Breast epithelium (tissue), 4 donors: ENCODE measurements around the gene TMEM271. TPM values are rescaled to one million over a fixed set of nuclear protein-coding genes. Genes with fewer than 3 reads are reported as not detected.

Experiments used
- DNase-seq, 2 donors: peaks; one replicate each; pipeline ENCODE4 v3.0.0-alpha.2; 2019; ENCODE audit warnings: low spot score in 2 of 2
- H3K27ac ChIP-seq, 2 donors: fragments of 200-600 bp; sonication (generic) in 1 of 2; one replicate each; pipeline ENCODE4 v1.5.1; 2016 to 2019; ENCODE audit warnings: mild to moderate bottlenecking in 1 of 2
- H3K27me3 ChIP-seq, 2 donors: fragments of 200-600 bp; sonication (generic) in 1 of 2; one replicate each; pipeline versions ENCODE4 v1.5.1 to v1.6.0; 2017 to 2019; ENCODE audit warnings: control low read depth in 1 of 2, mild to moderate bottlenecking in 1 of 2
- H3K36me3 ChIP-seq: fragments of 200-600 bp; one replicate; pipeline ENCODE4 v1.5.1; 2019
- H3K4me1 ChIP-seq, 2 donors: fragments of 200-600 bp; sonication (generic); one replicate each; pipeline ENCODE4 v1.5.1; 2016 to 2019; ENCODE audit warnings: control low read depth in 1 of 2
- H3K4me3 ChIP-seq, 3 donors: fragments of 200-600 bp; sonication (generic); 1 replicate in 2 of 3; 2 replicates in 1 of 3; pipeline ENCODE4 v1.5.1; 2016 to 2019; ENCODE audit warnings: mild to moderate bottlenecking in 3 of 3, moderate library complexity in 2 of 3
- H3K9me3 ChIP-seq, 2 donors: fragments of 200-600 bp; sonication (generic) in 1 of 2; one replicate each; pipeline ENCODE4 v1.5.1; 2016 to 2019; ENCODE audit warnings: control low read depth in 1 of 2
- POLR2A ChIP-seq: fragments of 450-650 bp; IDR thresholded peaks from one replicate; pipeline ENCODE4 v1.6.1; 2016; ENCODE audit warnings: antibody characterized with exemption, mild to moderate bottlenecking, moderate library complexity
- POLR2AphosphoS5 ChIP-seq, 3 donors: sonication (generic); formaldehyde crosslinking; IDR thresholded peaks; one replicate each; pipeline ENCODE4 v1.6.1; 2017; ENCODE audit warnings: antibody characterized with exemption in 3 of 3
- intact Hi-C: fragments of 100-400 bp; cut with DNase I; formaldehyde crosslinking; loops from one replicate; pipeline ENCODE4 v1.15.1; 2023; ENCODE audit warnings: low total_unique reads
- total RNA-seq, 3 donors: library from RNA; depleted of rRNA; stranded (reverse); fragments of >200 nt; gene quantifications; one replicate each; pipeline ENCODE4 v1.1.0, GENCODE V29; 2016
- TF ChIP-seq, protein P1 (sequence below), 3 donors: fragments of 450-650 bp; IDR thresholded peaks; one replicate each; pipeline ENCODE4 v1.5.1; 2016 to 2017; ENCODE audit warnings: antibody characterized with exemption in 3 of 3, mild to moderate bottlenecking in 3 of 3, moderate library complexity in 3 of 3

Gene TMEM271
- total RNA-seq, 3 donors from 2014 or later, result not detected

DNA sequence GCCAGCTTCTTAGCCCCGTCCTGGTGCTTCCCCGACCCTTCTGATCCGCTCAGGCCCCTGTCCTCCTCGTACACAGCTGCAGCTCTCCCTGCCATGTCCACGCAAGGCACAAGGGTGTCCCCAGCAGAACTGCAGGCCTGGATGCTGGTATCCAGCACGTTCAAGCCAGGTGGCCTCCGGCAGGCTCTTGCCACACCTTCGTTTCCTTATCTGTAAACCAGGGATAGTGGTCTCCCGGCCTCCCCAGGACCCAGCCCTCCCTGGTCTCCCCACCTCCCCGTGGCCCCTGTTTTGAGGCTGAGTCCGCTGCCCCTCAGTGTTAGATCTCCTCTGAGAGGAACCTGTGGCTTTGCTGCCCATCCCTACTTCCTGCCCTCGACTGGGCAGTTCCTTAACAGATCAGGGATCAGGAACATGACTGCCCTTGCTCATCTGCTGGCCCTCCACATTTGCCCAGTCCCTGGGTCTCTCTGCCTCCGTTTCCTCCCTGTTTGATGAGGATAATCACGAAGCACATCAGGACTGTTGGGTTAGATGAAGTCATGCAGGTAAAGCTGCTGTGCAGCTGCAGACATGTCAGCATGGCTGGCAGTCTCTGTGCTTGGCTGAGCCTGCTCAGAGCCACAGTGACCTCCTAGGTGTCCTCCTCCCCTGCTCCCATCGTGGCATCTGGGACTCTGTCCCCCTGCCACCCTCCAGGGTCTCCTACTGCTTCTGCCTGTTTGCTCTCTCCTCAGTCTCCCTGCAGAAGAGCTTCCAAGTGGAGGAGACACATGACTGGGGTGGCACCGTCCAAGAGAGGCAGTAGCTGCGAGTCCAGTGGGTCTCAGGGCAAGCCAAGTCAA is 44.2 kb downstream of the TMEM271 start:
- no peaks in the 10 kb centered on the region for H3K9me3 ChIP-seq
- TF ChIP-seq, protein P1, sequence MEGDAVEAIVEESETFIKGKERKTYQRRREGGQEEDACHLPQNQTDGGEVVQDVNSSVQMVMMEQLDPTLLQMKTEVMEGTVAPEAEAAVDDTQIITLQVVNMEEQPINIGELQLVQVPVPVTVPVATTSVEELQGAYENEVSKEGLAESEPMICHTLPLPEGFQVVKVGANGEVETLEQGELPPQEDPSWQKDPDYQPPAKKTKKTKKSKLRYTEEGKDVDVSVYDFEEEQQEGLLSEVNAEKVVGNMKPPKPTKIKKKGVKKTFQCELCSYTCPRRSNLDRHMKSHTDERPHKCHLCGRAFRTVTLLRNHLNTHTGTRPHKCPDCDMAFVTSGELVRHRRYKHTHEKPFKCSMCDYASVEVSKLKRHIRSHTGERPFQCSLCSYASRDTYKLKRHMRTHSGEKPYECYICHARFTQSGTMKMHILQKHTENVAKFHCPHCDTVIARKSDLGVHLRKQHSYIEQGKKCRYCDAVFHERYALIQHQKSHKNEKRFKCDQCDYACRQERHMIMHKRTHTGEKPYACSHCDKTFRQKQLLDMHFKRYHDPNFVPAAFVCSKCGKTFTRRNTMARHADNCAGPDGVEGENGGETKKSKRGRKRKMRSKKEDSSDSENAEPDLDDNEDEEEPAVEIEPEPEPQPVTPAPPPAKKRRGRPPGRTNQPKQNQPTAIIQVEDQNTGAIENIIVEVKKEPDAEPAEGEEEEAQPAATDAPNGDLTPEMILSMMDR (IDR thresholded peaks at IDR 0.05), result no peak
- TF ChIP-seq POLR2A, result no peak
- TF ChIP-seq POLR2AphosphoS5 (IDR thresholded peaks at IDR 0.05), result no peak
- no peak overlapping the region for H3K27ac ChIP-seq
- intact Hi-C loops, result loop anchor here (5.0 kb wide), 1 partner anchor 1265 kb away; no protein-coding TSS in a partner anchor
- peaks cover 8% of the 10 kb centered on the region for H3K36me3 ChIP-seq
- no peaks in the 10 kb centered on the region for H3K4me1 ChIP-seq
- no peak for DNase-seq
- H3K4me3 ChIP-seq, result no peak overlapping the region
- no peaks in the 10 kb centered on the region for H3K27me3 ChIP-seq

DNA sequence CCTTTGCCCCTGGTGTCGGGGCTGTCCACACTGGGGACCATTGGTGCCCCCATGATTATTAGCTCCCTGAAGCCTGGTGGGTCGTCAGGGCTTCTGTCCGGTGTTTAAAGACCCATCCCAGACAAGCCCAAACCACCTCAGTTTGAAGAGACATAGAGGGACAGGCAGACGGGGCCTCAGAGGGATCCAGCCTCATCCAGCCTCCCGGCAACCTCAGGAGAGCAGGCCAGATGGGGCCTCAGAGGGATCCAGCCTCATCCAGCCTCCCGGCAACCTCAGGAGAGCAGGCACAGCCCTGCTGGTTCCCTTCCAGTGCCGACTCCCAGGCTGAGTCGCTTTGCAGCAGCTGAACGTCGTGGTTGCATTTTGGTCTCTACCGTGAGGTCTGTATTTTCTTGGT is 45.0 kb downstream of the TMEM271 start:
- Histone ChIP-seq H3K36me3 (peaks cover 1% of the 10 kb centered on the region), H3K27ac (no peak overlapping the region), H3K9me3 (no peaks in the 10 kb centered on the region), H3K27me3 (no peaks in the 10 kb centered on the region), H3K4me3 (no peak overlapping the region), H3K4me1 (no peaks in the 10 kb centered on the region)
- no peak for TF ChIP-seq POLR2A
- TF ChIP-seq, protein P1 (IDR thresholded peaks at IDR 0.05), result no peak
- DNase-seq, result no peak
- intact Hi-C loops, result loop anchor here (5.0 kb wide), 1 partner anchor 1266 kb away; no protein-coding TSS in a partner anchor

DNA sequence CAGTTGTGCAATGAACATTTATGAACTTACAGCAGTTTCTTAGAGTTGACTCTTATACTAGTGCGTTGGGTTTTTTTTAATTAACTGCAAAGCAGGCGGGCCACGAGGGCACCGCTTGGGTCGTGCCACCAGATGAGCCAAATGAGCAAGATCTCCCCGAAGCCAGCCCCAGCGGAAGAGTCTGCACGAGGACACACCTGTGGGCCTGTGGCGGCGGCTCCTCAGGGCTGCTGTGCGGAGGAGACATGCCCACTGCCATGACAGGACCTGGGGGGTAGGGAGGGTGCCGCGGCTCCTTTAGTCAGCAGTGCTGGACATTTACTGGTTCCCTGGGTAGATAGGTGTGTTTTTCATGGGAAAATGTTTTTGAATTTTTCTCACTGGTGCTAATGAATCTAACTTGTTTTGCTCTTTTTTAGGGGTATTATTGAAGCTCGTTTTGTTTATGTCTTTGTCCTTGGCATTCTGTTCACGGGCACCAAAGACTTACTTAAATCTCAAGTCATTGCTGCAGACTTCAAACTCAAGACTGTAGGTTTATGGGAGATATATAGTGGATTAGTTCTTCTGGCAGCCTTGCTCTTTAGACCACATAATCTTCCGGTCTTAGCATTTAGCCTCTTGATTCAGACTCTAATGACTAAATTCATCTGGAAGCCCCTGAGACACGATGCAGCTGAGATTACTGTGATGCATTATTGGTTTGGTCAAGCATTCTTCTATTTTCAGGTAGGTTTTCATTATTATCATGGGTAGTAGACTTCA is 45.9 kb downstream of the TMEM271 start:
- Histone ChIP-seq H3K36me3 (no peaks in the 10 kb centered on the region), H3K4me1 (no peaks in the 10 kb centered on the region)
- DNase-seq, result no peak

DNA sequence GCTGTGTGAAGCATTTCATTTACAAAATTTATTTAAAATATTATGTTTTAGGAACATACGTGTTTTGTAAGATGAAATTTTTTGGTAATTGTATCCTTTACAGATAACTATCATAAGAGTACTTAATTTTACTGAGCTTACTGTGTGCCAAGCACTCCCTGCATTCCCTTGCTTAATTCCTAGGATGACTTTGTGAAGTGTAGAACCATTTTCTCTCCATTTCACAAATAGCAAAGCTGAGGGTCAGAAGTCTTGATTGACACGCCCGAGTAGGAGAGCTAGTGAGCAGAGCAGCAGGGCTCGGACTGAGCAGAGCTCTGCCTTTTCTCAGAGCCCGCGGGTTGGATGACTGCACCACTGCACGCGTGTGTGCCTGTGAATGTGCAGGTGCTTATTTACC is 46.5 kb downstream of the TMEM271 start:
- no peaks in the 10 kb centered on the region for H3K9me3 ChIP-seq
- DNase-seq, result no peak
- no peaks in the 10 kb centered on the region for H3K27me3 ChIP-seq
- no peaks in the 10 kb centered on the region for H3K4me1 ChIP-seq
- intact Hi-C loops, result no loop called here
- no peak for TF ChIP-seq POLR2AphosphoS5 (IDR thresholded peaks at IDR 0.05)
- TF ChIP-seq POLR2A, result no peak
- TF ChIP-seq, protein P1 (IDR thresholded peaks at IDR 0.05), result no peak
- H3K4me3 ChIP-seq, result no peak overlapping the region
- no peaks in the 10 kb centered on the region for H3K36me3 ChIP-seq
- H3K27ac ChIP-seq, result no peak overlapping the region

More for the DNA sequence above, 45.9 kb downstream of the TMEM271 start:
- no peaks in the 10 kb centered on the region for H3K27me3 ChIP-seq
- intact Hi-C loops, result loop anchor here (5.0 kb wide), 1 partner anchor 1267 kb away; no protein-coding TSS in a partner anchor
- TF ChIP-seq, protein P1 (IDR thresholded peaks at IDR 0.05), result no peak
- TF ChIP-seq POLR2AphosphoS5 (IDR thresholded peaks at IDR 0.05) (no peak), POLR2A (no peak)
- no peak overlapping the region for H3K27ac ChIP-seq
- H3K4me3 ChIP-seq, result no peak overlapping the region
- H3K9me3 ChIP-seq, result no peaks in the 10 kb centered on the region

DNA sequence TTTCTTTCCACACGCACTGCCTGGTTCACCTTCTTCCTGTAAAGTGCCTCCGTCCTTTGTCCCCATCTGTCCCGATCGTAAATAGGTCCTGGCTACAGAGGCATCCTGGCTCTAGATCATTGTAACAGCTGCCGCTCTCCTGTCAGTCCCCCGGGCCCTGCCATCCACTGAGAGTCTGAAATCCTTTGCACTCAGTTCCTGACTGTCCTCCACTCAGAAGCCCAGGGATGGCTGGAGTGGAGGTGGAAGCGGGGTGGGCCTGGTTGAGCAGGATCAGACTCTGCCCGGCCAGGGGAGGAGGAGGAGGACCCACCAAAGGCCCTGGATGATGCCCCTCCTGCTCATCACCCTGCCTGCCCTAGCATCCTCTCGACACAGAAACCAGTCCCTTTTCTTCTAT is 47.3 kb downstream of the TMEM271 start:
- Histone ChIP-seq H3K9me3 (no peaks in the 10 kb centered on the region), H3K27ac (no peak overlapping the region), H3K4me3 (no peak overlapping the region), H3K36me3 (no peaks in the 10 kb centered on the region), H3K27me3 (no peaks in the 10 kb centered on the region), H3K4me1 (no peaks in the 10 kb centered on the region)
- DNase-seq, result peak in 1 of 2 donors; percentile 45
- no peak for TF ChIP-seq POLR2AphosphoS5 (IDR thresholded peaks at IDR 0.05)
- TF ChIP-seq, protein P1 (IDR thresholded peaks at IDR 0.05), result no peak
- no peak for TF ChIP-seq POLR2A
- intact Hi-C loops, result no loop called here
